GM19455 (cell line): ENCODE measurements around the gene CHRNA3.

Experiments used
- ATAC-seq: cut with Tn5 transposase; IDR thresholded peaks from one replicate; pipeline ENCODE4 v1.9.1; 2021; ENCODE audit not compliant: unreplicated experiment

CHRNA3 gene

DNA sequence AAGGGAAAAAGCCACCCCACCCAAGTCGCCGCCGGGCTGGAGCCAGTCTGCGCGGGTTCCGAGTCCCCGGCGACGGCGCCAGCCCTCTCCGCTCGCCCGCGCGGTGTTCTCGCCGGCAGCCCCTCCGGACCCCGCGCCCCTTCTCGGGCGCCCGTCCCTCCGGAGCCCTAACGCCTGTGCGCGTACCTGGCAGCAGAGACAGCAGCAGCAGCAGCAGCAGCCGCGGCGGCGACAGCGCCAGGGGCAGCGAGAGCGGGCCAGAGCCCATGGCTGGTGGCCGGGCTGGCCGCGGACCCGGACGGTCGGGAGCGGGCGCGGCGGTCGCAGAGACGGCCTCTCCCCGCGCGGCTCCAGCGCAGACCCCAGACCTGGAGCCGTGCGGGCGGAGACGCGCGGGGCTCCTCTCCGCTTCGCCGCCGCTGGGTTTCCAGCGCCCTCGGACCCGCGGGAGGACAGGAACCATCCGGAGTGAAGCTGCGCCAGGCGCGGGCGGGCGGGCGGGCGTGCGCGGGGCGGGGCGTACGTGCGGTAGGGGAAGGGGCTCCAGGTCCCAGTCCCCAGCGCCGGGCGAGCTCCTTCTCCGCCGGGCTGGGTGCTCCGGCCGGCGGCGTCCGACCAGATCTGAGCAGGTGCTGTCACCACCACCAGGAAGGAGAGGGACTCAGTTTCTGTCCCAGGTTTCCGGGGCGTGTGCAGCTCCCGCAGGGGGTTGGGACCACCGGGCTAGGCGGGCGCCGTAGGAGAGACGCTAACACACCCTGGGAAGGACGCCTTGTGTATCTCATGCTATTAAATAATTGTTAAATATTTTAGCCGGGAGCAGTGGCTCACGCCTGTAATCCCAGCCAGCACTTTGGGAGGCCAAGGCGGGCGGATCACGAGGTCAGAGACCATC is at the start of gene CHRNA3:
CHRNA3 (minus strand) TSS at position 470 of the 895 bp plus-strand sequence; CDS start at position 268, 202 bp downstream.
- no peak for ATAC-seq

DNA sequence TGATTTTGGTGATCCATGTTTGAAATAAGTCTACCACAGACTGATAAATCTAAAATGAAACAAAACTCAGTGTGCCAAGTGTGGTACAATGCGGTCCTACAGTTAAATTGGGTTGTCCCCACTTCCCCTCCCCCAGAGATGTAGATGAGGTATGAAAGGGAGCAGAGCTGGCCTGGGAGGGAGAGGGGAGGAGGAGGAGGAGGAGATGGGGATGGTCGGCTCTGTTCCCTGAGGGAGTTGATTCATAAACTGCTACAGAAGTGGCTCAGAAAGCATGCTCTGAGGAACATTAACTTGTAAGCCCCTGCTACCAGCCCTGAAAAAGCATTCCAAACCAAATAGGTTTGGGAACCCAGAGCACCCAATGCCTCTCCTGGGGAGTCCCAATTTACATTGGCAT is 48.2 kb upstream of the CHRNA3 start:
- ATAC-seq, result no peak

DNA sequence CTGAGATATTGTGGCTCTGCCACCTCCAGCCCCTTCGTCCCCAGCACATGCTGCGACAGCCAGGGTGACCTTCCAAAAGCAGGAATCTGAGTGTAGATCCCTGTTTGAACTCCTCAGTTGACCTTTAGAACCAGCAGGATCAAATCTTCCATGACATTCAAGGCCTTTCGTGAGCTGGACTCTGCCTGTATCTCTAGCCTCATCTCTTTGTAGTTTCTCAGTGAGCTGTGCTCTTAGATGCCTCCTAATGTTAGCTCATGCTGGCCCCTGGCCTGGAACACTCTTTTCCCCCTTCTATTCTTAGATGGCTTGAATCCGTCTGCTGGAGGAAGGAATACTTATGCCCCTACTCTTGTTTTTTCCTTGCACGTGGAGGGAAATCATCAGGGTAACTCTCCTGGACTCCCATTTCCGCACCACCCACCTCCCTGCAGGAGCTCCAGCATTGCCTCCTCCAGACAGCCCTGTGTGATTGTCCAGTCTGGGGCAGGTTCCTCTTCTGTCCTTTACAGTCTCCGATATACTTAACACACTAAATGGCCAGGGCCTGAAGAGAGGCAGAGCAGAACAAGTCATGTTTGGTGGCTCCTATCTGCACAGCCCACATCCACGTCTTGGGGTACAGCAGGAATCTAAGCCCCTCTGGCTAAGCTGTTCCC is 46.9 kb upstream of the CHRNA3 start:
- no peak for ATAC-seq

DNA sequence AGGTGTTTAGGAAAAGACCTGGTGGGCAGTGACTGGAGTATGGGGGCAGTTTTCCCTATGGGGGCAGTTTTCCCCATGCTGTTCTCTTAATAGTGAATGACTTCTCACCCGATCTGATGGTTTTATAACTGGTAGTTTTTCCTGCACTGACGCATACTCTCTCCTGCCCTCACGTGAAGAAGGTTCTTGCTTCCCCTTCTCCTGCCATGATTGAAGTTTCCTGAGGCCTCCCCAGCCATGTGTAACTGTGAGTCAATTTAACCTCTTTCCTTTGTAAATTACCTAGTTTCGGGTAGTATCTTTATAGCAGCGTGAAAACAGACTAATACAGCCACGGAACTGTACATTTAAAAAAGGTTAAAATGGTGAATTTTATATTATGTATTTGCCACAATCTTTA is 45.2 kb upstream of the CHRNA3 start:
- ATAC-seq, result no peak

DNA sequence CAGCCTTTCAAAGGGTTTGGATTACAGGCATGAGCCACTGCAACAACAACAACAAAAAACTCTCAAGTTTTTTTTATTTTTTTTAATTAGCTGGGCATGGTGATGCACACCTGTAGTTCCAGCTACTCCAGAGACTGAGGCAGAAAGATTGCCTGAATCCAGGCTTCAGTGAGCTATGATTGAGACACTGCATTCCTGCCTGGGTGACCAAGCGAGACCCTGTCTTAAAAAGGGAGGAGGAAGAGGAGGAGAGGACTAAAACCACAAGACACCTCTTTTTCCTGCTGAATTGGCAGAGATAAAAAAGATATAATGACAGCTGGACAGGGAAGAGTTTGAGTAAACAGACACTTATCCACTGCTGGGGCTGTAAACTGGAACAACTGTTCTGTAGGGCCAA is 42.9 kb upstream of the CHRNA3 start:
- no peak for ATAC-seq

DNA sequence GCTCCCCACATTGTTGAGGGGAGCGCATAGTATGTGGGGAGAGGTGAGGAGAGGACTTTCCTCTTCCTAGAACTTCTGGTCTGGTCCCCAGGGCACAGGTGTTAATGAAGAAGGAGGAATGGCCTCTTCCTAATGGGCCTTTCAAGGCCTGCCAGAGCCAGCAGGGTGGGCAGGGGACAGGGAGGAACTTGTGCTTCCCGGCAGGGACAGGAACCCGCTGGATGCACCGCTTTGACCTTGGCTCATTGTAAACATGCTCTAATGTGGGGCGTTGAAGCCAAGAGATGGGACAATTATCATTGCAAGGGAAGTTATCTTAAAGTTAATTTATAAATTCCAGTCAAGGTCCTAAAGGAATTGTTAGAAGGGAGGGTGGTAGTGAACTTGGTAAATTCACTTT is 41.2 kb upstream of the CHRNA3 start:
- no peak for ATAC-seq

DNA sequence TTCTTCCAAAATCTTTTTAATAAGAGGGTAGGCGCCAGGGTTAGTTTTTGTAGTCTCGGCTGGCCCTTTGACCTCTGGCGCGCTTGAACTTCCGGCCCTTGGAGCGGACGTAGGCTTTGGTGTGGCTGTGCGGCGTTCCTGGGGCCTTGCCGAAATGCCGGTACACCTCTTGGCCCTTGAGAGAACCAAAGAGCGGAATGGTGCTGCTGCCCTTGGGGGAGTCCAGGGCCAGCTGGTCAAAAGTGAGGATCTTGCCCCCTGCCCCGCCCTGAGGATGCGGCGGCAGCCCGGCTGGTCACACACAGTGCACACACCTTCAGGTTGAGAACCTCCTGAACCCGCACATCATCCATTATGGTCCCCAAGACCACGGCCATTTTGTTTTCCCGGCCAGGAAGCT is 40.2 kb upstream of the CHRNA3 start:
- ATAC-seq, result no peak

DNA sequence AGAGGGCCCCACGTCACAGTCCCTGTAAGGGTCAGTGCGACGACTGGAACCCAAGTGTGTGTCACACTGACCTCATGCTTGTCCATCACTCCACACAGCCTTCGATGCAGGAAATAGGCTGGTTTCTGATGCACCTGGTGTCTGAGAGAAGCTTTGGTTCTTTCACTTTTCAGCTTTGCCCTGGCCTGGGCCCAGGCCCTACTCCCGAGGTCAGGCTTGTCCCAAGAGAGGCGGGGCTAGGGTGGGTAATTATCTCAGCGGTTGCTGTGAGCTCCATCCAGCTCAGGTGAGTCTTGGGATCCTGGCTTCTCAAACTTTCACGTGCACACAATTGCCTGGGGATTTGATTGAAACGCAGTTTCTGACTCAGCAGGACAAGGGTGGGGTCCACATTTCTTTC is 39.8 kb upstream of the CHRNA3 start:
- ATAC-seq, result no peak

DNA sequence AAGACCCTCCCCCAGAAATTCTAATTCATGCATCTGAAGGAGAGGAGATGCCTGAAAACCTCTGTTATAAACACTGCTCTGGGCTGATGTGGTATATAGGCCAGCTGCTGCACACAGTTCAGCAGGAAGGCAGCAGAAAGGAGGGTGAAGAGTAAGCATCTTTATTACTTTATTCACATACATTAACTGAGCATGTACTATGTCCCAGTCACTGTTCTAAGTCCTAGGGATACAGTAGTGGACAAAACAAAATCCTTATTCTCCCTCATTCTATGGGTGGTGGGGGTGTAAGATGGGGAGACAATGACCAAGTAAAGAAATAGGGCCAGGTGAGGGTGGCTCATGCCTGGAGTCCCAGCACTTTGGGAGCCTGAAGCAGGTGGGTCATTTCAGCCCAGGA is 38.0 kb upstream of the CHRNA3 start:
- no peak for ATAC-seq

DNA sequence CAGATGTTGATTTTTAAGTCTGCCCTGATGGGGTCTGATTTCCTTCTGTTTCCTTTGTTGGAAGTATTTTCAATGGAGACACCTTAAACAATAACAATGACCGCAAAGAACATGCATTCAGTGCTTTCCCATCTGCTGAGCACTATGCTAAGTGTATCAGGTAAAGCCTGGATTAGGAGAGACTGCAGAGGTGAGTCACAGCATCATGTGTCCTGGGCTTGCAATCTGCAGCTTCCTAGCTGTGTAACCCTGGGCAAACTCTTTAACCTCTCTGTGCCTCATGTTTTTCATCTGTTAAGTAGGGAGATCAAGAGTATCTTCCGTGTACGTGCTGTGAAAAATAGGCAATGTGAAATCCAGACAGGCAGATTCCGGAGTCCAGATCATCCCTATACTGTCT is 33.5 kb upstream of the CHRNA3 start:
- ATAC-seq, result no peak

DNA sequence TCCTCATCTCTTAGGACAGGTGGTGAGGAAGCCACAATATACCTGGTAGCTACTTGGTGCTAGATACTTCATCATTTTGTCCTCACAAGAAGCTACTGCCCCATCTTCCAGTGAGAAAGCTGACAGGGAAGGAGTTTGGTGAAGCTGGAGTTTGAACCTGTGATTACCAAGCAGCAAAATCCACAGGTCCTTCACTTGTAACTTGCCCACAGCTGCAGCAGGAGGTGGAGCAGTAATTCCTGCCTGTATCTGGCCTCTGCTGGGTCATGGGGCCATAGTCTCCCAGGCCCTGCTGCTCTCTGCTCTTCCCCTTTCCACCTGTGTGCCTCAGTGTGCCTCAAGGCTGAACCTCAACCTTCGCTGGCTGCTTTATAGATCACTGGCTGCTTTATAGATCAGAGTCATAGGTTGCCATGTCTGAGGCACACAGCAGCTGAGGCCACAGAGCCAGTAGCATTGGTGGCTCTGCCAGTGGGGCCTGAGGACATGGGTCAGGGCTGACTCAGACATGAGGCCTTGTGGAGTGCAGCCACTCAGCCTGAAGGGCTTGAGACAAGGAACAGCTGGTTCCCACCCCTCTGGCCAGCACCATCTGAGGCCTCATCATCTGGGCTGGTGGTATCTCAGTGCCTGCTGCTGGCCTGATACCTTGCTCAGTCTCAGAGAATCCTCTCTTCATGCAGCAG is 31.3 kb upstream of the CHRNA3 start:
- no peak for ATAC-seq

DNA sequence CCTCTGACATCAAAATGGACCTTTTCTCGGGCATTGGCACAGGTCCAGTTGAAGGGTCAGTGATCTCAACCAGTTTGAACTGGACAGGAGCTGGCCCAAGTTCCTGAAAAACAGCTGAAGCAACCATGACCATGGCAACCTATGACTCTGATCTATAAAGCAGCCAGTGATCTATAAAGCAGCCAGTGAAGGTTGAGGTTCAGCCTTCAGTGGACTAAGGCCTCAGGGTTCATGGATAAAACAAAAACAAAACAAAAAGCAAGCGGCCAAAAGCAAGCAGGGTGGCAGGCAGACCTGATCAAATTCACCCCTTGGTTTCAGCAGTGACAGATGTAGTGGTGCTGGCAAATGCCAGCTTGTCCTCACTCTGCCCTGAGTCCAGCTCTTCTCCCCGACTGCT is 30.2 kb upstream of the CHRNA3 start:
- no peak for ATAC-seq

DNA sequence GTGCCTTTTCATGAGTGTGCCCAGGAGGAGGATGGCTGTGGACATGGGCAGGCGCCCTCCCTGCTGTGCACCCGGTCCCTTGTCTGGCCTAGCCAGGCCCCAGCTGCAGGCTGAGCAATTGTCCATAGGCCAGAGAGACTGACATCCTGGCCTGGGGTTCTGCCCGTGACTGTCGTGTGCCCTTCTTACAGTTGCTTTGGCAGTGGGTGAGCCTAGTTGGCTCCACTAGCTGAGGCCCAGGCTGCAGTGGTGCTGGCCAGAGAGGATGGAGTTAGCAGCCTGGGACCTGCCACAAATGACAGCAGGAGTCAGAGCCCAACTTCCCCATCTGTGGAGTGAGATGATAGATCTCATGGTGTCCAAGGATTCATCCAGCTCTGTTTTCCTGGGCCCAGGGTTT is 29.2 kb upstream of the CHRNA3 start:
- no peak for ATAC-seq

DNA sequence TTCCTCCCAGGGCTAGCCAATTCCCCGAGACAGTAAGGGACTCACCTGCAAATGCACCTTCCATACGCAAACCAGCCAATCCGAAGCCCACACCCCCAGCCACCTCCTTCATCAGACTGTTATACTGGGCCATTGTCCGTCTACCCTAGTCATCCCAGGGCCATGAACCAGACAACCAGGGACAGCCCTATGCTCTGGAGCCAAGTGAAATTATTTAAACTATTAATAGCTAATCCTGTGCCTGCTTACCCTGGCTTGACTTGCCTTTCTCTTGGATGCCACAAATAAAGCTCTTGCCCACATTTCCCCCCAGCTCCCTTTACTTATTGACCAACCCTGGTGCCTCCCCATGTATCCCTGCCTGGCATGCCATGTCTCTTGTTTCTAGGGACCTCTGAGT is 24.2 kb upstream of the CHRNA3 start:
- no peak for ATAC-seq

DNA sequence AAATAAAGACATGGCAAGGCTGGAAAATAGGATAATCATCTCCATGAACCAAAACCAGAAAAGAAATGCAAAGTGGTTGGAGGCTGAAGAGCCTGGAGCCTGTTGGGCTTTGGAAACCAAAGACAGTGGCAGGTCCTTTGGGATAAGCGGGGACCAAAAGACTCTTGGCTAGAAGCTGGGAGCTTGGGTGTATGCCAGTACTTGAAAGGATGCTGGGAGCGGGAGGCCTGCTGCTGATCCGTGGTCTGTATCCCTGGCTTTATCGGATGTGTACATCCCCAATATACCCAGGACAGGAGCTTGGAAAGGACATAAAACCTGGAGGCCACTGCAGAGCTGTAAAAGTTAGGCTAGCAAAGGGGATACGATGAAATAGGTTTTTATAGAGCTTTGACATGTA is 21.5 kb upstream of the CHRNA3 start:
- no peak for ATAC-seq

DNA sequence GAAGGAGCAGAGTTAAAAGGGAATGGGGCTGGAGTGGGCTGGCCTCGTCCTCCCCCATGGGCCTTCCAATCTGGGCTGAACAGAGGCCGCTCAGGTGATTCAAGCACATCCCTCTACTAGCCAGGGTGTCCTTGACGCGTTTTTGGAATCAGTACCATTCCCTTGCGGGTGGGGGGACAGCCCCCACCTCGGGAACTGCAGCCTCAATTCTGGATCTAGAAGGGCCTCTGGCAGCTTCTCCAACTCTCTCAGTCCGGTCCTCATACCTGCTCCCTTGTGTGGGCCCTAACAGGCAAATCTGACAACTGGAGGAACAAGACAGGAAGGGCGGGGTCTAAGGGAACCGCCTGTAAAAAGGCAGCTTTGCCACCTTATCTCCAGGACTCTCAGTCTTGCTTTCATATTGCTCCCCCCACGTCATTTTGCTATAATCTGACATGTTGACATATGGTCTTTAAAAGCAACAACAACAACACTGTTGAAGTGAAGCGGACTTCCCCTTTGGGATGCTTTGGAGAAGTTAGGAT is 21.0 kb upstream of the CHRNA3 start:
- ATAC-seq, result no peak

DNA sequence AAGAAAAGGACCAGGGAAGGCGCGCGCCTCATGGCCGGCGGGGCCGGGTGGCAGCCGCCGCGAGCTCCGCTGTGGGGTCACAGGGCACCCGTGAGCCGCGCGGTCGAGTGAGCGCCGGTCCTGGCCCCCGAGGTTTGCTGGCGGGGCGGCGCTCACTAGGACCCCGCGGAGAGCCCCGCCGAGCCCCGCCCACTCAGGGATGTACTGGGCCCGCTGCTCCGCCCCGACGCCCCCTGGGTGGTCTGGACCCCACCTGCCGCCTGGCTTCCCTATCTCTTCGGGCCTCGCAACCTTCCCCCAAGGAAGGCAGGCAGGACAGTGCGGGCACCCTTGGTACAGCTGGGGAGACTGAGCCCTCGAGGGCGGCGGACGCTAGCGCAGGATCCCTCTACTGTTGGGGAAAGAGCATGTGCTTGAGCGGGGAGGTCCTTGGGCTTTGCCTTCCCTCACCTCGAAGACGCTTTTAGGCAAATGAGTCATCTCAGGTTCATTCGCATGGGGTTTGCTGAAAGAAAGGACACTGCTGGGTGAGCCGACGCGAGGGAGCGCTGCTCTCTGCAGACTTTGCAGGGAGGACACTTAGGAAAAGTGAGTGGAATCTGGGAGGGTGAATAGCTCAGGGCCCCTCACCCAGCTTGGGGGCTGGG is 20.4 kb upstream of the CHRNA3 start, which contains the start of gene CHRNB4:
CHRNB4 (minus strand) TSS at position 109 of the 647 bp plus-strand sequence; CDS start at position 32, 77 bp downstream.
- no peak for ATAC-seq

DNA sequence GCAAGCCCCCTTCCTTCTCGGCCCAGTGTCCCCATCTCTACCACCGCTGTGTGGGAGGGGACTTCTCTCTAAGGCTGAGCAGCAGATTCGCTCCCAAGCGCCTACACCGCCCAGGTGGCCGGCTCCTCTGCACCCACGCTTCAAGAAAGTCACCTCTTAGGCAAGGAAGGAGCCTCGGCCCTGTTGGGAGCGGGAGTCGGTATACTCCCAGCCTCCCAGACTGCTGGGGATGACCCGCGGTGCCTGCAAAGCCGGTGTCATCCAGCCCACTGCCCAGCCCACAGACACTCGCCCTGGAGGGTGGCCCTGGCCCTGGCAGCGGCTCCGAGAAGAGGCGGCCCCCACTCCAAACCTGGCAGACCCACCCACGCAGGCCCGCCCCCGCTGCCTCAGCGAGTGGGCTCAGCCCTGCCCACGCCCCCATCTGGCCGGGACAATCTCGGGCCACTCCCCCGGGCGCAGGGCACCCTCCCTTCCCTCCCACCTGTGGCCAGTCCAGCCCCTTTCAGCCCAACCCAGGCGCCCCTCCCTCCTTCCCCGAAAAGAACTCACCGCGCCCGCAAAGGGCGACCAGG is 19.8 kb upstream of the CHRNA3 start:
- ATAC-seq, result no peak

DNA sequence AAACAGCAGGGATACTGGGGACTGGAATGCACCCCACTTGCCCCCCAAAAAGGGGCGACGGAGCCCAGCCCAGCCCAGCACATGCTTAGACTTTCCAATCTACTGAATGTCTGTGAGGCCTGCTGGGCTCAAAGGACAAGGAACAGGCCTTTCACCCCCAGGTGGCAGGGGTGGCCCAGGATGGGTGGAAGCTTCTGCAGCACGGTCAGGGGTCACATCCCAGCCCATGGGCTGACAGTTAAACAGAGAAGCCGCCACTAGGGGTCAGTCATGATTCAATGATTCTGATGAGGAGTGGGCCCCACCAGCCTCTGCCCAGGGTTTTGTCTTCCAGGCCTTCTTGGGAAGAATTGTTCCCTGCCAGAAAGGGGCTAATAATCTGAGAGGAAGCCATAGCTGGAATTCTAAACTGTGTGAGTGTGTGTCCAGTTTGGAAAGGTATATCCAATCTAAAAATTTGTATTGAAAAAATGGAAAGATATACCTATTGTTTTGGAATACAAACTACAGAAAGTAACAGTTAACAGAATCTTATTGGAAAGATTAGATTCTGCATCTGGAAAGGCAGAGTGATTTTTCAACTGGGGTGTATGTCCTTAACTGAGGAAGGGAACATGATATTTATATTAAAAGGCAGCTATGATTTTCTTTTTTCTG is 18.0 kb upstream of the CHRNA3 start:
- no peak for ATAC-seq

DNA sequence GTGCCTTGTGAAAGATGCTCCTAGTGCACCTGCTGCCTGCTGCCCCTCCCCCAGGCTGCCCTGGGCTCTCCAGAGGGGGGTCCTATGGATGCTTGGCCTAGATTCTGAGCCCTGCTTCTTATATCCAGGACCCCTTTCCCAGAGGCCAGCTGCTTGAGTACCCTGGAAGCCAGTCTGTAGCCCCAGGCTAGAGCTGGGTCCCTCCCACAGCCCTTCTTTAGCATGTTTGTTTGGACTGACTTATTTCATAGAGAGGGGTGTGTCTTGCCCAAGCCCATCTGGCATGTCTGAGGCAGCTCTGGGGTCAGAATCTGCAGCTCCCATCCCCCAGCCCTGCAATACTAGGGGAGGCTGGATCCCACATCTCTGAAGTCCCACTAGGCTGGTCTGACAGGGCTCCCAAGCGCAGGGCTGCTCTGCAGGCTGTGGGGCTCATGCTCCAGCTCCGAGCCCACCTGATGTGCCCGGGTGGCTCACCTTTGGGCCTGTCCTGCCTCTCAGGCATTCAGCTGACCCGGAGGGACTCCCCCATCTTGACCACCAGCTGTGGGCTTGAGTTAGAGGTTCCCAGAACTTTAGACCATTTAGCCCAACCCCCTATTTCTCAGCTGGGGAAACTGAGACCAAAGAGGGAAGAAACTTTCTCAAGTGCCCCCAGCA is 17.1 kb upstream of the CHRNA3 start:
- no peak for ATAC-seq
